T-helper 2 cell treated with Interferon-gamma antibody and Interleukin-4, amounts not matched to agents 5 μg/mL and 100 μg/mL, for 36 hours (primary cell): ENCODE data around the gene ASXL1.

Source experiments
- DNase-seq: peaks from one replicate; pipeline ENCODE4 v3.0.0; 2021; ENCODE audit warnings: low spot score
- H3K27ac Mint-ChIP-seq: one replicate; pipeline ENCODE4 v1.8.0; 2021; ENCODE audit warnings: mild to moderate bottlenecking, mixed read lengths
- H3K27me3 Mint-ChIP-seq: one replicate; pipeline ENCODE4 v1.8.0; 2021; ENCODE audit warnings: low read depth, mixed read lengths
- H3K36me3 Mint-ChIP-seq: one replicate; pipeline ENCODE4 v1.8.0; 2021; ENCODE audit warnings: low read depth, mixed read lengths
- H3K4me1 Mint-ChIP-seq: one replicate; pipeline ENCODE4 v1.8.0; 2021; ENCODE audit warnings: low read depth, mixed read lengths
- H3K4me3 Mint-ChIP-seq: one replicate; pipeline ENCODE4 v1.8.0; 2022; ENCODE audit warnings: mild to moderate bottlenecking, moderate library complexity, mixed read lengths
- H3K9me3 Mint-ChIP-seq: one replicate; pipeline ENCODE4 v1.8.0; 2021; ENCODE audit warnings: mixed read lengths

The ASXL1 gene

DNA sequence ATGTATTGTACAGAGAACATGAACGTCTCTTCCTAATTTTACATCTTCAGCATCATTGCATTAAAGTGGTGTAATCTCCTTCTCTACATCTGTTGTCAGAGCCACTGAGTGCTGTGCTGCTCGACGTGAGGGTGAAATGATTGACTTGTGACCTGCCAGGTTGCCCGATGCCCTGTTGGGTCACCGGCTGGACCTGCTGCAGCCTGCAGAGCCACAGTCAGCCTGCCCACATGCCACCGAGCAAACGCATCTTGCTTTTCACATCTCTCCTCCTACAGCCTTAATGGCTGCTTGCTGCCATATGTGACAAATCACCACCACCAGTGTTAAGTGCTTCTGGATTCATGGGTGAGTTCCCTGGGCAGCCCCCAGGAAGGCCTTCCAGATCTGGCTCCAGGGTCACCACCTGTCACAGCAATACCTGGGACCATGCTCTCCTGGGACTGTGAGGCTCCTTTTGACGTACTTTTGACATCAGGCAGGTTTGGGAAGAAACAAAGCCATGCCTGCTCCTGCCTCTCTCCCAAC lies 80.3 kb downstream of the ASXL1 start:
- Mint-ChIP-seq H3K4me3 (no peak overlapping the region), H3K27ac (peak overlapping the region; percentile 31), H3K27me3 (no peaks in the 10 kb centered on the region), H3K9me3 (no peaks in the 10 kb centered on the region), H3K4me1 (peaks cover 4% of the 10 kb centered on the region), H3K36me3 (peaks cover 44% of the 10 kb centered on the region)
- DNase-seq: no peak

- Mint-ChIP-seq H3K4me3 (no peak overlapping the region), H3K27me3 (no peaks in the 10 kb centered on the region), H3K9me3 (no peaks in the 10 kb centered on the region), H3K36me3 (peaks cover 43% of the 10 kb centered on the region), H3K27ac (peak overlapping the region; percentile 26), H3K4me1 (peaks cover 7% of the 10 kb centered on the region)
- peak; percentile 26 for DNase-seq
Observed at GRCh38 chr20:32439132-32439829, 81.2 kb downstream of the ASXL1 start.

DNA sequence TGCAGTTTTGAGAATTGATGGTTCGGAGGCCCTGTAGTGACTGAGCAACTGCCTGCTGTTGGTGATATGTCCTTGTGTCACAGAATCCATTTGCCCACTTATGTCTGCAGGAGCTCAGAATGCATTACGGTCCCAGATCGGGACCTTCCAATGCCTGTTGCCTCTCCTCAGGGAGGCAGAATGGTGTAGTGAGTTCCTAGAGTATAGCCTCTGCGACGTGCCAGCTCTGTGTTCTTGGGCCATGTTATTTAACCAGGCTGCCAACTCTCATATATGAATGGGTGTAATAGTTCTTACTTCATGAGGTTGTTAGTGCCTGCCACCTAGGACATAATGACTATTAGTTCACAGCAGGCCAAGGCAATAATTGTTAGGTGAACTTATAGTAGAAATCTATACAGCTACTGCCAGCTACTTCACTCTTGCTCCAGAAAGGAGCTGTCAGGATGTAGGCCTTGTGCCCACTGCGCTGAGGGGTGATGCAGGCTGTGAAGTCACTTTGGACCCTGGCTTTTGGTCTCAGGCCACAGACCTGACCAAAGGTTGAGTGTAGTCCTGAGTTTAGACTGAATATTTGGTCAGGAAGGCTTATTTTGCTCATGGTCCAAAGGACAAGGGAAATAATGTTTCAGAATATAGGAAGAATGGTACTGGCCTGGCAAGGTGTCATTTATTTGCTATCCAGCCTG lies 82.1 kb downstream of the ASXL1 start:
- no peak for DNase-seq
- peaks cover 38% of the 10 kb centered on the region for H3K36me3 Mint-ChIP-seq
- no peaks in the 10 kb centered on the region for H3K9me3 Mint-ChIP-seq
- peak overlapping the region; percentile 21 for H3K27ac Mint-ChIP-seq
- H3K27me3 Mint-ChIP-seq: no peaks in the 10 kb centered on the region
- H3K4me3 Mint-ChIP-seq: no peak overlapping the region
- H3K4me1 Mint-ChIP-seq: peaks cover 8% of the 10 kb centered on the region

- H3K4me1 Mint-ChIP-seq: peaks cover 12% of the 10 kb centered on the region
- no peaks in the 10 kb centered on the region for H3K9me3 Mint-ChIP-seq
- H3K36me3 Mint-ChIP-seq: peaks cover 39% of the 10 kb centered on the region
- H3K27ac Mint-ChIP-seq: no peak overlapping the region
- H3K27me3 Mint-ChIP-seq: no peaks in the 10 kb centered on the region
- H3K4me3 Mint-ChIP-seq: no peak overlapping the region
- DNase-seq: no peak
Observed at GRCh38 chr20:32440758-32441078, 82.6 kb downstream of the ASXL1 start.

GRCh38 chr20:32441638-32442037 lies 83.5 kb downstream of the ASXL1 start:
- Mint-ChIP-seq H3K27me3 (no peaks in the 10 kb centered on the region), H3K9me3 (no peaks in the 10 kb centered on the region), H3K4me3 (no peak overlapping the region), H3K36me3 (peaks cover 37% of the 10 kb centered on the region), H3K27ac (no peak overlapping the region), H3K4me1 (peaks cover 12% of the 10 kb centered on the region)
- no peak for DNase-seq

DNA sequence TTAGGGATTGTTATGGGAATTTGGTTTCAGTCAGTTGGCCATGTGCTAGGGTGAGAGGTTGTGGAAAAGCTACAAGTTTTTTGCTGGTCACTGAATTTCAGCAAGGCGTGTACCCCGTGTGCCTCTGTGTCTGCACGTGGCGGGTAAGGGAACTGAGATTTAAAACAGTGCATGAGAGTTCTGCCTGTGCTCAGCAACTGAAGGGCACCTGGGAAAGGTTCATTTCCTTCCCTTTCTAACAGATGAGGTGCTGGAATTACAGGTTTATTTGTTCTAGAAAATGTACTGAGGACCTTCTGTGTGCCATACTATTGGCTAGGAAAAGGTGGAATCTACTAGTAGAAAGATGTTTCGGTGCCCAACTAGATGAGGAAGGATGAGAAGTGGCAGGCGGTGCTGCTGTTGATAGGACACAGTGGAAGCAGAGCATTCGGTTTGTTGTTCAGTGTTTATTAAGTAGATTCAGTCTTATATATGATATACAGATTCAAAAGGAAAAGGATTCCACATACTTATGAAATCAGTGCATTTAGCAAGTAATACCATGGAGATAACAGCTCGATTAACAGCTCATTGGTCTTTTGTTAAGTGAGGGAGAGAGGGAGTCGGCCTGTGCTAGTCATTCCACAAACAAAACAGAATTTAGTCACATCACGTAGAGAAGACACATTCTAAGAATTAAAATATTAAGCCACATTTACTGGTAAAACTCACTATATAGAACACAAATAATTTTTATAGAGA lies 84.7 kb downstream of the ASXL1 start:
- DNase-seq: no peak
- Mint-ChIP-seq H3K27ac (peak overlapping the region; percentile 34), H3K4me3 (no peak overlapping the region), H3K4me1 (peaks cover 12% of the 10 kb centered on the region), H3K36me3 (peaks cover 33% of the 10 kb centered on the region), H3K9me3 (no peaks in the 10 kb centered on the region), H3K27me3 (no peaks in the 10 kb centered on the region)

- Mint-ChIP-seq H3K4me1 (peaks cover 12% of the 10 kb centered on the region), H3K9me3 (no peaks in the 10 kb centered on the region), H3K36me3 (peaks cover 31% of the 10 kb centered on the region), H3K27ac (peak overlapping the region; percentile 7), H3K27me3 (no peaks in the 10 kb centered on the region), H3K4me3 (no peak overlapping the region)
- DNase-seq: no peak
Observed at GRCh38 chr20:32443386-32443974, 85.3 kb downstream of the ASXL1 start.

DNA sequence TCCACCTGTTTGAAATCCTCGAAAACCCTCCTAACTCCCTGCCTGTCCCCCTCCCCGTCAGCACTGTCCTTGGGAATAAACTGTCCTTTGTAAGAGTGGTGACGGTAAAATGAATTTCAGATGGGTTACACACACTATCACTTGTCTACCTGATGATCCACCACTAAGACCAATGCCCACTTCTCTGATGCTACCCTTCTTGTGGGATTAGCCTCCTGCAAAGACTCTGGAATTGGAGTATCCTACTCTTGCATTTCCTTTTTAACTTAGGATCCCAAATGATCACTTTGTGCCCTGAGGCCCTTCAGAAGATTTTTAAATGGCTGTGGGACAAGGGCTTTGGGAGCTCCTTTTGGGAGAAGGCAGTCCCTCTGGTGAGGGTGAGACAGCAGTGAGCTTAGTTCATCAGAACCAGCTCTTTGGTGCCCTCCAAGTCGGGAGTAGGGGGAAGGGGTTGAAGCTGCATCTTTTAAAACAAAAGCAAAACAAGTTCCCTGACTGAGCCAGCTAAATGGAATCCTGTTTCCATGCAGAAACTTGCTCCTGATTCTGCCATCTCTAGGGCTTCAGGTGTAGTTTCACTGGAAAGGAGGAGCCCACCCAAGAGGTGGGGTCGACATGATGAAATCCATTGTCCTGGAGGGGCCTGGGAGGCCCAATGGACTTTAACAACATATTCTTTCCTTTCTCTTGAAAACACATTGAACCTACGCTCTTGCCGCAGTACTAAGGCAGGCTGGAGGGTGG lies 86.5 kb downstream of the ASXL1 start:
- Mint-ChIP-seq H3K4me3 (no peak overlapping the region), H3K27ac (no peak overlapping the region), H3K9me3 (no peaks in the 10 kb centered on the region), H3K36me3 (peaks cover 25% of the 10 kb centered on the region), H3K4me1 (peaks cover 10% of the 10 kb centered on the region), H3K27me3 (no peaks in the 10 kb centered on the region)
- no peak for DNase-seq

DNA sequence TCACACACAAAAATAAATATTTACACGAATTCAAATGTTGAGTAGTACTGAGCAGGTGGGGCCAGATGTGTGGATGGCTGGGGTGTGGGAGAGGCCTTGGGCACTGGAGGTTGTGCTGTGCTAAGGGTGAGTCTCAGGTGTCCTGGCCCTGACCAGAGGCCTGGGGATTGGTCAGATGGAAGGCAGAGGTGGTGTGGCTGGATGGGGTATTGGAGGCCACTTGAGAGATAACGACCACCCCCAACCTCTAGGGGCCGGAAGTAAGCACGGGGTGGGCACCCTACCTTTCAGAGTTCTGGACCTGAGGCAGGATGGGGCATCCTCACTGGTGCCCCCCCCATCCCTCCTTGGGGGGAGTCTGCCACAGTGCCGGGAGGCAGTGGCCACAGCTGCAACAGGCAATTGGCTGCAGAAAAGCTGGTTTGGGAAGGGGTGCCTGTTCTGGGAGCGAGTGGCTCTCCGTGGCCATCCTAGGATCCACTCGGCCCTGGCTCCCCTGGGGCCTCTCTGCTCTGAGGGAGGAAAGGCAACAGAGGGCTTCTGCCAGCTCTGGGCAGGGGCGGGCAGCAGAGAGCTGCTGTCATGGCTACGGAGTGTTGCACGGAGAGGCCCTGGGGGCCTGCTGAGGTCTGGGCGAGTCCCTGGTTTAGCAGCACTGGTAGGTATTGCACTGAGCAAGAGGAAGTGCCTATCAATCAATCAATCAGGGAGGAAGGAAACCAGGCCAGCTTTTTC lies 87.6 kb downstream of the ASXL1 start:
- Mint-ChIP-seq H3K9me3 (no peaks in the 10 kb centered on the region), H3K27me3 (no peaks in the 10 kb centered on the region), H3K27ac (peak overlapping the region; percentile 51), H3K4me1 (peaks cover 10% of the 10 kb centered on the region), H3K36me3 (peaks cover 24% of the 10 kb centered on the region), H3K4me3 (no peak overlapping the region)
- DNase-seq: no peak

- peaks cover 21% of the 10 kb centered on the region for H3K36me3 Mint-ChIP-seq
- no peaks in the 10 kb centered on the region for H3K9me3 Mint-ChIP-seq
- peaks cover 10% of the 10 kb centered on the region for H3K4me1 Mint-ChIP-seq
- peak overlapping the region; percentile 22 for H3K27ac Mint-ChIP-seq
- DNase-seq: no peak
- H3K27me3 Mint-ChIP-seq: no peaks in the 10 kb centered on the region
- H3K4me3 Mint-ChIP-seq: no peak overlapping the region
Observed at GRCh38 chr20:32446301-32447100, 88.4 kb downstream of the ASXL1 start.

DNA sequence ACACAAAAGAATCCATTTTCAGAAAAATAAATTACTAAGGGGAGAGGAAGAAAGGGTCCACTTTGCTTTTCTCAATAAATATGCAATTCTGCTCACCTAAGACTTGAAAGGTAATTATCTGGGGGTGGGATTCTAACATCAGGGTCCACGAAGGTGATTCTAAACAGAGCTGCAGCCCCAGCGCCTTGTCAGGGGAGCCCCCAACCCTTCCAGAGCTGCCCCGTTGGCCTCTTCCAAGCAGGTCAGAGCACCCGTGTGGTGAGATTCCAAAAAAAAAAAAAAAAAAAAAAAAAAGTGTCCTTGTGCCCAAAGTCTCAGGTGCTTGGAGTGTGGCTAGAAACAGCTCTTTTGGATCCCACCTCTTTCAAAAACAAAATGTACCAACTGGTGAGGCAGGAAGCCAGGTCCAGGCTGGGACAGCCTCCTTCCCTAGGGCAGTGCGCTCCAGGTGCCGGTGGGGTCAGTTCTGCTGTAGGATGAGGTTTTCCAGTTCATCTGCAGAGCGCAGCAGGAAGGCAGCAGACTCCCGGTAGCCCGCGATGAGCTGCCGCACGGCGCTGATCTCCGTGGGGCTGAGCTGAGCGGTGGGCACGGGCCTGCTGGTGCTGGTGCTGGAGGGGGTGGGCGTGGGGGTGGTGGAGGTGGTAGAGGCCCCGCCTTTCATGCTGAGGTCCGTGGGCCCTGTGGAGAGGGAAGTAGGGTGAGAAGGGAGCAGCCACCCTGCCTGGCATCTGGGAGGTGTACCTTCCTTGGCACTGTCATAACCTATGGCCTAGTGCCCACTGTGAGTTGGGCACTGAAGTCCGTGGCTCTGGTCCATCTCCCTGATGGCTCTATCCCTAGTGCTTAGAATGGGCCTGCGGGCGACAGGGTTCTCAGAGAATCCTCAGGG lies 89.3 kb downstream of the ASXL1 start:
- H3K36me3 Mint-ChIP-seq: peaks cover 20% of the 10 kb centered on the region
- no peak for DNase-seq
- peak overlapping the region; percentile 22 for H3K27ac Mint-ChIP-seq
- no peak overlapping the region for H3K4me3 Mint-ChIP-seq
- no peaks in the 10 kb centered on the region for H3K9me3 Mint-ChIP-seq
- peaks cover 10% of the 10 kb centered on the region for H3K4me1 Mint-ChIP-seq
- no peaks in the 10 kb centered on the region for H3K27me3 Mint-ChIP-seq
